Ammon's horn (tissue), 1 donor: Measurements from ENCODE around the gene ABHD8.
A peak's percentile ranks its signal among the peaks of the same experiment; 100 is the strongest.

Source experiments
- DNase-seq: peaks from one replicate; pipeline ENCODE4 v3.0.0-alpha.2; 2016; ENCODE audit warnings: low spot score

The ABHD8 gene

GRCh38 chr19:17266026-17266425, 37.2 kb downstream of the ABHD8 start:
- no peak for DNase-seq

GRCh38 chr19:17264641-17264979, 38.6 kb downstream of the ABHD8 start, which contains the start of gene USHBP1:
USHBP1 (minus strand) TSS chr19:17264745; CDS start chr19:17264299, 446 bp downstream.
- no peak for DNase-seq

GRCh38 chr19:17263712-17264640, 39.2 kb downstream of the ABHD8 start:
- DNase-seq: no peak

GRCh38 chr19:17262557-17262956, 40.7 kb downstream of the ABHD8 start:
- no peak for DNase-seq

- peak; percentile 70 for DNase-seq
Observed at GRCh38 chr19:17260842-17261325, 42.3 kb downstream of the ABHD8 start.

GRCh38 chr19:17259934-17260333, 43.3 kb downstream of the ABHD8 start:
- DNase-seq: no peak

GRCh38 chr19:17259118-17259780, 44.0 kb downstream of the ABHD8 start:
- no peak for DNase-seq

- DNase-seq: no peak
Observed at GRCh38 chr19:17256130-17256529, 47.1 kb downstream of the ABHD8 start.

- no peak for DNase-seq
Observed at GRCh38 chr19:17255150-17255621, 48.0 kb downstream of the ABHD8 start.

GRCh38 chr19:17254636-17255035, 48.6 kb downstream of the ABHD8 start:
- no peak for DNase-seq

- DNase-seq: no peak
Observed at GRCh38 chr19:17249887-17250548, 53.2 kb downstream of the ABHD8 start.

- DNase-seq: no peak
Observed at GRCh38 chr19:17248011-17248776, 55.0 kb downstream of the ABHD8 start.

GRCh38 chr19:17246681-17247425, 56.4 kb downstream of the ABHD8 start:
- DNase-seq: no peak

GRCh38 chr19:17245535-17245984, 57.7 kb downstream of the ABHD8 start, which contains the start of gene NR2F6:
NR2F6 (minus strand) TSS chr19:17245919; CDS start chr19:17245220, 699 bp downstream.
- no peak for DNase-seq

GRCh38 chr19:17244618-17245534, 58.3 kb downstream of the ABHD8 start:
- no peak for DNase-seq

- DNase-seq: no peak
Observed at GRCh38 chr19:17243830-17244617, 59.2 kb downstream of the ABHD8 start.

GRCh38 chr19:17243211-17243829, 59.9 kb downstream of the ABHD8 start:
- DNase-seq: no peak
